ENCODE results near the gene GALNT10. TPM values are rescaled to one million over a fixed set of nuclear protein-coding genes. Genes with fewer than 3 reads are reported as not detected.

GALNT10 gene
- total and polyA plus RNA-seq, 2 donors (not counting 1 experiment from before 2014, with no cell fraction given), result 18.3 to 35.8 TPM

- DNase-seq (ENCODE audit: low read depth in 2 of 2), result no peak
- Histone ChIP-seq H3K36me3 (ENCODE audit: control insufficient read depth, insufficient read depth, low read length) (no peaks in the 10 kb centered on the region), H3K9me3 (ENCODE audit: control insufficient read depth, insufficient read depth, low read depth, low read length) (no peaks in the 10 kb centered on the region), H3K27me3 (ENCODE audit: control insufficient read depth, insufficient read depth, low read length) (no peaks in the 10 kb centered on the region), H3K9ac (ENCODE audit: insufficient read depth, low read length) (no peak overlapping the region), H3K4me3 (replicated peaks in 1 of 4; ENCODE audit: control extremely low read depth in 1 of 4, insufficient read depth in 1 of 4, low read depth in 3 of 4, low read length in 4 of 4) (no peak overlapping the region), H3K79me2 (ENCODE audit: control insufficient read depth, insufficient read depth, low read length) (no peaks in the 10 kb centered on the region), H4K20me1 (ENCODE audit: control insufficient read depth, extremely low read depth, insufficient read depth, low read length) (no peaks in the 10 kb centered on the region), H3K4me1 (ENCODE audit: control insufficient read depth, extremely low read depth, insufficient read depth, low read length) (peaks cover 2% of the 10 kb centered on the region), H3K27ac (ENCODE audit: insufficient read depth, low read length) (no peak overlapping the region), H2AFZ (ENCODE audit: low read length) (no peak overlapping the region), H3K4me2 (ENCODE audit: extremely low read depth, insufficient read depth, low read length) (no peak overlapping the region)
- TF ChIP-seq EZH2 (IDR thresholded peaks at IDR 0.05; ENCODE audit: low read length, missing control alignments) (no peak), CTCF (conservative IDR thresholded peaks at IDR 0.05 in 1 of 2, IDR thresholded peaks at IDR 0.05 in 1 of 2; ENCODE audit: low read depth in 1 of 2, low read length in 2 of 2) (no peak)
Observed at GRCh38 chr5:154238776-154239481, 48.4 kb downstream of the GALNT10 start.

- Histone ChIP-seq H3K9ac (ENCODE audit: insufficient read depth, low read length) (no peak overlapping the region), H3K4me2 (ENCODE audit: extremely low read depth, insufficient read depth, low read length) (no peak overlapping the region), H3K27ac (ENCODE audit: insufficient read depth, low read length) (no peak overlapping the region), H3K4me3 (replicated peaks in 1 of 4; ENCODE audit: control extremely low read depth in 1 of 4, insufficient read depth in 1 of 4, low read depth in 3 of 4, low read length in 4 of 4) (no peak overlapping the region), H3K27me3 (ENCODE audit: control insufficient read depth, insufficient read depth, low read length) (no peaks in the 10 kb centered on the region), H4K20me1 (ENCODE audit: control insufficient read depth, extremely low read depth, insufficient read depth, low read length) (no peaks in the 10 kb centered on the region), H3K9me3 (ENCODE audit: control insufficient read depth, insufficient read depth, low read depth, low read length) (no peaks in the 10 kb centered on the region), H3K4me1 (ENCODE audit: control insufficient read depth, extremely low read depth, insufficient read depth, low read length) (peaks cover 3% of the 10 kb centered on the region), H2AFZ (ENCODE audit: low read length) (no peak overlapping the region), H3K79me2 (ENCODE audit: control insufficient read depth, insufficient read depth, low read length) (no peaks in the 10 kb centered on the region), H3K36me3 (ENCODE audit: control insufficient read depth, insufficient read depth, low read length) (no peaks in the 10 kb centered on the region)
- DNase-seq (ENCODE audit: low read depth in 2 of 2), result no peak
- TF ChIP-seq EZH2 (IDR thresholded peaks at IDR 0.05; ENCODE audit: low read length, missing control alignments) (no peak), CTCF (conservative IDR thresholded peaks at IDR 0.05 in 1 of 2, IDR thresholded peaks at IDR 0.05 in 1 of 2; ENCODE audit: low read depth in 1 of 2, low read length in 2 of 2) (no peak)
Observed at GRCh38 chr5:154240595-154240994, 50.1 kb downstream of the GALNT10 start.

- Histone ChIP-seq H3K36me3 (ENCODE audit: control insufficient read depth, insufficient read depth, low read length) (no peaks in the 10 kb centered on the region), H3K4me3 (replicated peaks in 1 of 4; ENCODE audit: control extremely low read depth in 1 of 4, insufficient read depth in 1 of 4, low read depth in 3 of 4, low read length in 4 of 4) (no peak overlapping the region), H3K9me3 (ENCODE audit: control insufficient read depth, insufficient read depth, low read depth, low read length) (no peaks in the 10 kb centered on the region), H2AFZ (ENCODE audit: low read length) (no peak overlapping the region), H3K79me2 (ENCODE audit: control insufficient read depth, insufficient read depth, low read length) (no peaks in the 10 kb centered on the region), H3K9ac (ENCODE audit: insufficient read depth, low read length) (no peak overlapping the region), H4K20me1 (ENCODE audit: control insufficient read depth, extremely low read depth, insufficient read depth, low read length) (no peaks in the 10 kb centered on the region), H3K27me3 (ENCODE audit: control insufficient read depth, insufficient read depth, low read length) (no peaks in the 10 kb centered on the region), H3K4me1 (ENCODE audit: control insufficient read depth, extremely low read depth, insufficient read depth, low read length) (peaks cover 3% of the 10 kb centered on the region), H3K4me2 (ENCODE audit: extremely low read depth, insufficient read depth, low read length) (no peak overlapping the region), H3K27ac (ENCODE audit: insufficient read depth, low read length) (no peak overlapping the region)
- DNase-seq (ENCODE audit: low read depth in 2 of 2), result no peak
- no peak for TF ChIP-seq CTCF (conservative IDR thresholded peaks at IDR 0.05 in 1 of 2, IDR thresholded peaks at IDR 0.05 in 1 of 2; ENCODE audit: low read depth in 1 of 2, low read length in 2 of 2)
- no peak for TF ChIP-seq EZH2 (IDR thresholded peaks at IDR 0.05; ENCODE audit: low read length, missing control alignments)
Observed at GRCh38 chr5:154241021-154241420, 50.5 kb downstream of the GALNT10 start.

All from fibroblast of lung (primary cell).